ENCODE data around the gene TSPYL4. TPM values are rescaled to one million over a fixed set of nuclear protein-coding genes. Genes with fewer than 3 reads are reported as not detected.
A peak's percentile ranks its signal among the peaks of the same experiment; 100 is the strongest.

Gene TSPYL4
- total RNA-seq, 1 donor from 2014 or later = 11.8 TPM

GRCh38 chr6:116229287-116229913 lies 24.5 kb downstream of the TSPYL4 start:
- peak; percentile 30 for DNase-seq (ENCODE audit: low read depth)

GRCh38 chr6:116223355-116223754 lies 30.5 kb downstream of the TSPYL4 start:
- no peak for DNase-seq (ENCODE audit: low read depth)

- DNase-seq (ENCODE audit: low read depth) = no peak
Measured at GRCh38 chr6:116221911-116222310, 32.0 kb downstream of the TSPYL4 start.

- no peak for DNase-seq (ENCODE audit: low read depth)
Measured at GRCh38 chr6:116221067-116221466, 32.8 kb downstream of the TSPYL4 start.

GRCh38 chr6:116218866-116219265 lies 35.0 kb downstream of the TSPYL4 start:
- no peak for DNase-seq (ENCODE audit: low read depth)

GRCh38 chr6:116218172-116218633 lies 35.7 kb downstream of the TSPYL4 start:
- peak; percentile 46 for DNase-seq (ENCODE audit: low read depth)

GRCh38 chr6:116217069-116217468 lies 36.8 kb downstream of the TSPYL4 start:
- DNase-seq (ENCODE audit: low read depth) = peak; percentile 49

GRCh38 chr6:116215414-116215813 lies 38.5 kb downstream of the TSPYL4 start:
- DNase-seq (ENCODE audit: low read depth) = no peak

- no peak for DNase-seq (ENCODE audit: low read depth)
Measured at GRCh38 chr6:116214681-116215080, 39.2 kb downstream of the TSPYL4 start.

- peak; percentile 81 for DNase-seq (ENCODE audit: low read depth)
Measured at GRCh38 chr6:116210750-116211425, 43.0 kb downstream of the TSPYL4 start.

- no peak for DNase-seq (ENCODE audit: low read depth)
Measured at GRCh38 chr6:116210316-116210715, 43.6 kb downstream of the TSPYL4 start.

GRCh38 chr6:116208056-116208785 lies 45.7 kb downstream of the TSPYL4 start:
- no peak for DNase-seq (ENCODE audit: low read depth)

- no peak for DNase-seq (ENCODE audit: low read depth)
Measured at GRCh38 chr6:116206231-116206903, 47.5 kb downstream of the TSPYL4 start.

GRCh38 chr6:116205281-116205680 lies 48.6 kb downstream of the TSPYL4 start:
- no peak for DNase-seq (ENCODE audit: low read depth)

GRCh38 chr6:116201538-116201937 lies 52.3 kb downstream of the TSPYL4 start:
- no peak for DNase-seq (ENCODE audit: low read depth)

- no peak for DNase-seq (ENCODE audit: low read depth)
Measured at GRCh38 chr6:116200619-116201249, 53.1 kb downstream of the TSPYL4 start.

Other genes starting within 250 kb of the TSPYL4 start
- 21.7 and 44.4 TPM in 2 replicates for gene FRK, start 193.2 kb downstream of the TSPYL4 start, total RNA-seq
- gene NT5DC1, start 153.2 kb downstream of the TSPYL4 start, total RNA-seq = 8.3 and 12.3 TPM in 2 replicates
- gene COL10A1, start 127.9 kb downstream of the TSPYL4 start, total RNA-seq = not detected in 2 replicates
- 102 and 115 TPM in 2 replicates for gene TSPYL1, start 25.9 kb upstream of the TSPYL4 start, total RNA-seq
- gene DSE, start 116.9 kb upstream of the TSPYL4 start, total RNA-seq = 149 and 161 TPM in 2 replicates
- gene CALHM6, start 207.3 kb upstream of the TSPYL4 start, total RNA-seq = 1.6 and 3.1 TPM in 2 replicates

Measured in renal cortical epithelial cell (primary cell).